ENCODE results near the gene NDUFV3. TPM values are rescaled to one million over a fixed set of nuclear protein-coding genes. Genes with fewer than 3 reads are reported as not detected.
"Not testable (repeated sequence)": the region's sequence is repeated elsewhere in the genome, so short reads cannot be mapped to it uniquely, and the experiment has no call there.

The NDUFV3 gene
- total RNA-seq, 1 experiment from 2014 or later = 39.6 TPM

DNA sequence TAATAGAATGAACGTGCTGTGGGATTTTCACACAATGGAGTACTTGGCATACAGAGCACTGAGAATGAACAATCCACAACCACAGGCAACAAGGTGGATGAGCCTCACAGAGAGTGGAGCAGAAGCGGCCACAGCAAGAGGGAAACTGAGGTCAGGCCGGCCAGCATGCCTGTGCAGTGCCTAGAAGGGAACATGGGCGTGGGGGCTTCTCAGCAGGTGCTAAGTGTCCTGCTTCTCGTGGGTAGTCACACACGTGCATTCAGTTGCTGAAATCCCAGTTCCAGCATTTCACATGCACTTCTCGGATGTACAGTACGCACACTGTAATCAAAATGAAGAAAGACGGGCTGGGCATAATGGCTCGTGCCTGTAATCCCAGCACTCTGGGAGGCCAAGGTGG, 46.9 kb upstream of the NDUFV3 start:
- peaks cover 59% of the 10 kb centered on the region for H3K36me3 ChIP-seq (ENCODE audit: insufficient read depth, low read length, poor library complexity, severe bottlenecking)
- DNase-seq (ENCODE audit: low spot score) = no peak
- no peak overlapping the region for H3K27ac ChIP-seq (ENCODE audit: low read depth, low read length, poor library complexity, severe bottlenecking)
- ChIA-PET CTCF (no interaction called here), POLR2A (ENCODE audit: low non-redundant PET) (no interaction called here)
- H3K4me3 ChIP-seq (ENCODE audit: low read depth, low read length, poor library complexity, severe bottlenecking) = no peak overlapping the region
- no peaks in the 10 kb centered on the region for H3K27me3 ChIP-seq (replicated peaks; ENCODE audit: insufficient read depth, low read depth, low read length, poor library complexity)
- H3K4me1 ChIP-seq (ENCODE audit: insufficient read depth, low read length, poor library complexity, severe bottlenecking) = no peaks in the 10 kb centered on the region
- TF ChIP-seq EZH2 (IDR thresholded peaks at IDR 0.05; ENCODE audit: borderline replicate concordance, low read depth, low read length, poor library complexity, severe bottlenecking) = no peak
- TF ChIP-seq CTCF (conservative IDR thresholded peaks at IDR 0.05; ENCODE audit: low read depth, low read length) = no peak
- no TSS peak for BruUV-seq (replicated peaks)
- no peaks in the 10 kb centered on the region for H3K9me3 ChIP-seq (ENCODE audit: low read depth, low read length, poor library complexity, severe bottlenecking)
- intact Hi-C loops (cut with micrococcal nuclease; ENCODE audit: unreplicated experiment) = no loop called here

- no peaks in the 10 kb centered on the region for H3K27me3 ChIP-seq (replicated peaks; ENCODE audit: insufficient read depth, low read depth, low read length, poor library complexity)
- H3K4me1 ChIP-seq (ENCODE audit: insufficient read depth, low read length, poor library complexity, severe bottlenecking) = no peaks in the 10 kb centered on the region
- POLR2A ChIA-PET (ENCODE audit: low non-redundant PET) = no interaction called here
- H3K36me3 ChIP-seq (ENCODE audit: insufficient read depth, low read length, poor library complexity, severe bottlenecking) = peaks cover 62% of the 10 kb centered on the region
- H3K27ac ChIP-seq (ENCODE audit: low read depth, low read length, poor library complexity, severe bottlenecking) = no peak overlapping the region
- CTCF ChIA-PET = no interaction called here
- intact Hi-C loops (cut with micrococcal nuclease; ENCODE audit: unreplicated experiment) = no loop called here
- TF ChIP-seq EZH2 (IDR thresholded peaks at IDR 0.05; ENCODE audit: borderline replicate concordance, low read depth, low read length, poor library complexity, severe bottlenecking) = no peak
- no peak for TF ChIP-seq CTCF (conservative IDR thresholded peaks at IDR 0.05; ENCODE audit: low read depth, low read length)
- no TSS peak for BruUV-seq (replicated peaks)
- H3K9me3 ChIP-seq (ENCODE audit: low read depth, low read length, poor library complexity, severe bottlenecking) = no peaks in the 10 kb centered on the region
- DNase-seq (ENCODE audit: low spot score) = no peak
- H3K4me3 ChIP-seq (ENCODE audit: low read depth, low read length, poor library complexity, severe bottlenecking) = no peak overlapping the region
Measured at GRCh38 chr21:42847051-42847707, 45.9 kb upstream of the NDUFV3 start.

DNA sequence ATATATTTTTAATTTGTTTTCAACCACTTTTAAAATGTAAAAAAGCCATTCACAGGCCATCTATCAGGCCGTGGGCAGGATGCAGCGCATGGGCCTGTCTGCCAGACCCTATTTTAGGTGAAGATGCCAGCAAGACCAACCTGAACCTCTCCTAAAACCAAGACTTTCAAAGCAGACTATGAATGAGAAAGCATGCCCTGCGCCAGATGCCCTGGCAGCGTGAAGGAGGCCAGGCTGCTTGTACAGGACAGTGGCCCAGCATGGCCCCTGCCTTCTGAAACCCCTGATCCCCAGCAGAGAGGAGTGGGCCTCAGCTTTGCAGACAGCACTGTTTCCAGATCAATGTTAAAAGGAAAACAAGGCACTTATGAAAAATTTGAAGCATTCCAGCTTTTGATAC, 45.4 kb upstream of the NDUFV3 start:
- Histone ChIP-seq H3K27me3 (replicated peaks; ENCODE audit: insufficient read depth, low read depth, low read length, poor library complexity) (no peaks in the 10 kb centered on the region), H3K4me1 (ENCODE audit: insufficient read depth, low read length, poor library complexity, severe bottlenecking) (no peaks in the 10 kb centered on the region), H3K36me3 (ENCODE audit: insufficient read depth, low read length, poor library complexity, severe bottlenecking) (peaks cover 60% of the 10 kb centered on the region), H3K9me3 (ENCODE audit: low read depth, low read length, poor library complexity, severe bottlenecking) (no peaks in the 10 kb centered on the region), H3K27ac (ENCODE audit: low read depth, low read length, poor library complexity, severe bottlenecking) (no peak overlapping the region), H3K4me3 (ENCODE audit: low read depth, low read length, poor library complexity, severe bottlenecking) (no peak overlapping the region)
- no peak for DNase-seq (ENCODE audit: low spot score)
- TF ChIP-seq EZH2 (IDR thresholded peaks at IDR 0.05; ENCODE audit: borderline replicate concordance, low read depth, low read length, poor library complexity, severe bottlenecking) = no peak
- TF ChIP-seq CTCF (conservative IDR thresholded peaks at IDR 0.05; ENCODE audit: low read depth, low read length) = no peak
- ChIA-PET POLR2A (ENCODE audit: low non-redundant PET) (no interaction called here), CTCF (no interaction called here)
- BruUV-seq (replicated peaks) = no TSS peak
- intact Hi-C loops (cut with micrococcal nuclease; ENCODE audit: unreplicated experiment) = no loop called here

DNA sequence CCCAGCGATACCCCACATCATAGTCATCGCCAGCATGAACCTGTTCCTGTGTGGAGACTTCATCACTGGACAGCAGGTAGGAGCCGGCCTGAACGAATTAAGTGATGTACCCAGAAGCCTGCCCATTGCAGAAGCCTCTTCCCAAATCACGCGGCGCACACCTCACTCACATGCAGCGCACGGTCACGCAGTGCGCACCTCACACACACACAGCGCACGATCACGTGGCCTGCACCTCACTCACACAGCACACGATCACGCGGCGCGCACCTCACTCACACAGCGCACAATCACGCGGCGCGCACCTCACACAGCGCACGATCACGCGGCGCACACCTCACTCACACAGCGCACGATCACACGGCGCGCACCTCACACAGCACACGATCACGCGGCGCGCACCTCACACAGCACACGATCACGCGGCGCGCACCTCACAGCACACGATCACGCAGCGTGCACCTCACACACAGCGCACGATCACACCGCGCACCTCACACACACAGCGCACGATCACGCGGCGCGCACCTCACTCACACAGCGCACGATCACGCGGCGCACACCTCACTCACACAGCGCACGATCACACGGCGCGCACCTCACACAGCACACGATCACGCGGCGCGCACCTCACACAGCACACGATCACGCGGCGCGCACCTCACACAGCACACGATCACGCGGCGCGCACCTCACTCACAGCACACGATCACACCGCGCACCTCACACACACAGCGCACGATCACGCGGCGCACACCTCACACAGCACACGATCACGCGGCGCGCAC, 44.8 kb upstream of the NDUFV3 start:
- H3K27me3 ChIP-seq (replicated peaks; ENCODE audit: insufficient read depth, low read depth, low read length, poor library complexity); H3K4me3 ChIP-seq (ENCODE audit: low read depth, low read length, poor library complexity, severe bottlenecking); H3K27ac ChIP-seq (ENCODE audit: low read depth, low read length, poor library complexity, severe bottlenecking); BruUV-seq (replicated peaks); POLR2A ChIA-PET (ENCODE audit: low non-redundant PET); DNase-seq (ENCODE audit: low spot score); intact Hi-C loops (cut with micrococcal nuclease; ENCODE audit: unreplicated experiment); H3K4me1 ChIP-seq (ENCODE audit: insufficient read depth, low read length, poor library complexity, severe bottlenecking); H3K9me3 ChIP-seq (ENCODE audit: low read depth, low read length, poor library complexity, severe bottlenecking); CTCF ChIA-PET: not testable (repeated sequence)
- H3K36me3 ChIP-seq (ENCODE audit: insufficient read depth, low read length, poor library complexity, severe bottlenecking) = peaks cover 62% of the 10 kb centered on the region
